OCI-LY3 (cell line): ENCODE measurements around the gene SMURF1.

Experiments
- CTCF ChIP-seq: fragments of 200-600, 300-600 bp; sonication (generic); IDR thresholded peaks from 2 replicates; pipeline ENCODE4 v1.5.1; 2014; ENCODE audit warnings: antibody characterized with exemption, low read length, low read depth
- EZH2phosphoT487 ChIP-seq: fragments of 200-600 bp; shearing (Covaris generic); IDR thresholded peaks from 2 replicates; pipeline ENCODE4 v1.6.1; 2018; ENCODE audit warnings: antibody characterized with exemption, mixed run types, low read depth

GRCh38 chr7:99142727-99143520, 984 bp downstream of the SMURF1 start:
- TF ChIP-seq CTCF (no peak), EZH2phosphoT487 (no peak)
